Fibroblast of peridontal ligament (primary cell): Measurements from ENCODE around the gene FGFBP3.
"Not testable (repeated sequence)": the region's sequence is repeated elsewhere in the genome, so short reads cannot be mapped to it uniquely, and the experiment has no call there.

ENCODE experiments used
- DNase-seq: peaks from one replicate; pipeline ENCODE4 v3.0.0-alpha.2; 2010; ENCODE audit errors: extremely low read depth

FGFBP3 gene

DNA sequence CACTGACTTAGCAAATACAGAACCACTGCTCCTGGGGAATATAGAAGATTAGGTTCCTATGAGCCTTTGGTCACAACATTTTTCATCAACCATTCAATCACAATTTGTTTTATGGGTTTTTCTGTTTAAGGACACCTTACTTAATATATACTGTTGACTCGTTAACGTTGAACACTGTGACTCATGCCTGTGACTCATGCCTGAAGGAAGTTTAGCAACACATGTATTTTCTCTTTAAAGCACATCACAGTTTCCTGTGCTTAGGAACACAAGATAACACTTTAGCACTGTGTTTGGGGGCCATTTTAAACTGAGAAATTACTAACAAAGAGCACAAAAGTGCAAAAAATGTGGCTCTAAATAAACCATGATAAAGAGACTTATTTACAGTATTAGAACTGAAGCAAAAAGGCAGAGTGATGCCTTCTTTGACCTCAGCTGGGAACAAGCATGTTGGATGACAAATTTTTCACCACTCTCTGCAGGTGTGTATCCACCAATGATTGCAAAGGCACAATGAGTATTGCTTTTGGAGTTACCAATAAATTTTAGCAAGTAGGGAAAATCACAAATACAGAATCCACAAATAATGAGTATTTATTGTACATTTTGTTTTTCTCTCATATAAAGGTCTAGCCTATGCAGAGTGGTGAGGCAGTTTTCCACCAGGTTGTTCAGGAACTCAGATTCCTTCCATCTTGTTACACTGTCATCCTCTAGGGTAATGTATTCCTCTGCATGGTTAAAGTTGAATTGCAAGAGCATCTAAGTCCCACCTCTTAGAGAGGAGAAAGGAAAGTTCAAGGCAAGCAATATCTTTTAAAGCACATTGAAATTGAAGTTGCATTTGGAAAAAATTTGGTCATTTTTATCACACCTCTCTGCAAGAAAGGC is 7.3 kb downstream of the FGFBP3 start:
- DNase-seq = peak; percentile 89

DNA sequence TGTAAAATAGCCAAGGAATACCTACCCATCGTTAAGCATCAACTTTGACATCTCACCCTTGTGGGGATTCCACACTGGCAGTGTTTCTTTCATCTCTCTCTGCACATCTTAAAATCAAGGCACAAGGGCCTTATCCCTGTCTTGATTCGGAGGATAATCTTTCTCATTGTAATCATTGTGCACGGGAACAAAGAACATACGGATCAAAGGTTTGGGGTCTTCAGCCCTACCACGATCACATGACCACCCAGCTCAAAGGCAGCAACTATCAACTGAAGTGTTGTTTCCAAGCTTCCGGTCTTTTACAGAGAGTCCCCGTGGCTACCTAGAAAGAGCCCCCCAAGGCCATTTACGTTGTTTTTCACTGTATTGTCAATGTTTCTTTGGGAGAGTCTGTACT is 11.9 kb downstream of the FGFBP3 start:
- no peak for DNase-seq

DNA sequence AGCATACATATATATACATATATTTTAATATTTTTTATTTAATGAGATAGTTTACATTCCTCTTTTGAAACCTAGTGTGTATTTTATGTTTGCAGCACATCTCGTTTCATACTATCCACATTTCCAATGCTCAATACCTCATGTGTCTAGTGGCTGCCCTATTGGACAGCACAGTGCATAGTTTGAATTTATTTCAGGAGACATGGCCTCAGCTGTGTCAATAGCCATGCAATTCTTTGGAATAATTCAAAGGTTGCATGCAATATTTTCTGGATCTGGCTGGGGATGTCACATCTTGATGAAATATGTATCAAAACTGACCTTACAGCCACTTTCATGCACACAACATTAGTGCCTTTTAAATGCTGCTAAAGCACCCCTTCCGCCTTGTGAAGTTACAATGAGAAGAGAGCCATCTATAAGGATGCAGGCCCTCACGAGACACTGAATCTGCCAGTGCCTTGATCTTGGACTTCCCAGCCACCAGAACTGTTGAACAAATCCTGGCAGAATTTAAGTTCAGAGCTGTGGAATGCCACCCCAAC is 13.0 kb downstream of the FGFBP3 start:
- DNase-seq = no peak

DNA sequence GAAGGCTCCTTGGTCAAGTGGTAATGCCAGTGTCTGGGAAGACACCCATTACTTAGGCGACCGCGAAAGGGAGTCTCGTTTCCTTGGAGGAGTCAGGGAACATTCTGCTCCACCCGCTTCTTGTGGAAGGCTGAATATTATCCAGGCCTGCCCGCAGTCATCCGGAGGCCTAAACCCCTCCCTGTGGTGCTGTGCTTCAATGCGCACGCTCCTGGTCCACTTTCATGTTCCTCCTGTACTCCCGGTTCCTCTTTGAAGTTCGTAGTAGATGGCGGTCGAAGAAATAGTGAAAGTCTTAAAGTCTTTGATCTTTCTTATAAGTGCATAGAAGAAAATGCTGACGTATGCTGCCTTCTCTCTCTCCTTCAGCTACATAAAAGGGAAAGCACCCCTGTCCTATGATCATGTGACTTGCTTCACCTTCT is 15.0 kb downstream of the FGFBP3 start:
- DNase-seq = not testable (repeated sequence)

DNA sequence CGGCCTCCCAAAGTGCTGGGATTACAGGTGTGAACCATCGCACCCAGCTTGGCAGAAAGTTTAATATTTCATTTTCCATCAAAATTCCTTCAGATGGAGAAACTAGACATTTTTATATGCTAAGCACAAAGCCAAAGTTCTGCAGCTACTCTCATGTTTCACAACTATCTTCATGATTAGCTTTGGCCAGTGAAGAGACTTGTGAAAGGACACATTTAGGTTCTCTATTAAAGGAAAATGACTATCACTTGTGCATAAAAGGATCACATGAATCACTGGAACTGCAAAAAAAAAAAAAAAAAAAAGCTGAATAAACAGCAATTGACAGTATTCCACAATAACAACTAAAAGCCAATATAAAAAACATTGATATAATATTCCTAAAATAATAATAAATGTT is 16.2 kb downstream of the FGFBP3 start:
- DNase-seq = no peak

DNA sequence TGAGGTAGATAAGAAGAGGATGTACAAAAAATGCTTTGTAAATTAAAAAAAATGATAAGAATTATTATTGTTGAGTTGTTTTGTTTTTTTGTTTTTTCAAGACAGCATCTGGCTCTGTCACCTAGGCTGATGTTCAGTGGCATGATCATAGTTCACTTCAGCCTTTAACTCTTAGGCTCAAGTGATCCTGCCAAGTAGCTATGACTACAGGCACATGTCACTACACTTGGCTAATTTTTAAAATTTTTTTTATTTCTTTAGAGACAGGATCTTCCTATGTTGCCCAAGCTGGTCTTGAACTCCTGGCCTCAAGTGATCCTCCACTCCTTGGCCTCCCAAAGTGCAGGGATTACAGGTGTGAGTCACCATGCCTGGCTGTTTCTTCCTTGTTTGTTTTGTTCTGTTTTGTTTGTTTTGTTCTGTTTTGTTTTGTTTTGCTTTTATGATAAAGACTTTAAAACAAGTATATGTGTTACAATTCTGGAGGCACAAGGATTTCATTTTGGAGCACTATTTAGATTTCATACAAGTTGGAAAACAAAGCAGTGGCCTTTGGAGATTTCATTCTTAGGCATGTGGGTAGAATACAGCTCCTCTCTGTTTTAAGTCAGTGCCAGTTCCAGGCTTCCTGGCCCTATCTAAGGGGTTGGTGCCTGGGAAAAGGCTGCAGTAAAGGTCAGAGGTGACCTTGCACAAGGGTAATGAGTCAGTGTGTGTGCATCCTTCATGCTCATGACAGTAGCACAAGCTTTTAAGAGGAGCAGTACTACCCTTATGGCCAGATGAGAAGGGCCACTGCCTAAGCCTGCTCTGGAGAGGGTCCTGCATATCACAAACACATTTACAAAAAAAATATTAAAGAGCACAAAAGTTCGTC is 17.9 kb downstream of the FGFBP3 start:
- DNase-seq = peak; percentile 58

DNA sequence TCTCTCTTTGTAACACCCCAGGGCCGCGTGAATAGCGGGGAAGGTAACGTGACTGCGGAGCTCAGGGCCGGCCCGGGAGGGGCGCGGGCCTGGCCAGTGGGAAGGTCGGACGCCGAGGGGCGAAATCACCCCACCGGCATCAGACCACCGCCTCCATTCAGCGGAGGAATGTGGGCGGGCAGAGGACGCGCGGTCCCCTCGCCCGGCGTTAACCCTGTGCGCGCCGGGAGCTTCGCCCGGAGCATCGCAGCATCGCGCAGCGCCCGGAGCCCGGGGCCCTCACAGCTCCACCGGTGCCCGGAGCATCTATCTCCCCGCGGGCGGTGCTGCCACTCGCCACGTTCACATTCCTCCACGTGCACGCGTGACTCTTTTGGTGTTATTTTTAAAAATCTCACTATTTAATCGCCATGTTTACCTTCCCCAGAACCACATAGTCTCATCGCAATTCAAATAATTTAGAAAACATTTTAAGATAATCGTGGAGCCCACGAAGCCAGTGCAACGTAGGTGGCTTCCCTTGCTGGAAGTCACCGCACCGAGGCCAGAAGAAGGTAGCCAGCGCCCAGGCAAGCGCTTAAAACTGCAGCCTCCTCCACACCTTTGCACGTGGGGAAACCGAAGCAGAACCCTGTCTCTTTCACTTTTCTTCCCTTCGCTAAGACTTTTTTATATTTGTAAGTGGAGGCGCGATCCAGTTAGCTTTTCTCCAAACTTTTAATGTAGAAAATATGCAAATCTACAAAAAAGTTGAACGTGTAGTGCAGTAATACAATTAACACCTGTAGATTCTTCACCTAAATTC is 21.8 kb downstream of the FGFBP3 start:
- DNase-seq = peak; percentile 23

DNA sequence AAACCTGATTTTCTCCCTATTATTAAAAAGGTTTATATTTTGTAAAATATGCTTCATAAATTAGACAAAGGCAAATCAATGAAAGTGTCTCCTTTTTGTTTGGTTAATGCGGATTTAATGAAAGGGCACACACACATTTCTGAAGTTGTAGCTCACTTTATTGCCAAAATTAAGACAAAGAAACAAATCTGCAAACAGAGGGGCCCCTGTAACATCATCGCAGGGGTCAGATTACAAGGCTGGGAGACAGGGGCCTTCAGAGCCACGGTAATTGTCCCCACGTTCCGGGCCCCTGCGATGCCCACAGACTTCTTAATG is 22.4 kb downstream of the FGFBP3 start:
- DNase-seq = no peak

DNA sequence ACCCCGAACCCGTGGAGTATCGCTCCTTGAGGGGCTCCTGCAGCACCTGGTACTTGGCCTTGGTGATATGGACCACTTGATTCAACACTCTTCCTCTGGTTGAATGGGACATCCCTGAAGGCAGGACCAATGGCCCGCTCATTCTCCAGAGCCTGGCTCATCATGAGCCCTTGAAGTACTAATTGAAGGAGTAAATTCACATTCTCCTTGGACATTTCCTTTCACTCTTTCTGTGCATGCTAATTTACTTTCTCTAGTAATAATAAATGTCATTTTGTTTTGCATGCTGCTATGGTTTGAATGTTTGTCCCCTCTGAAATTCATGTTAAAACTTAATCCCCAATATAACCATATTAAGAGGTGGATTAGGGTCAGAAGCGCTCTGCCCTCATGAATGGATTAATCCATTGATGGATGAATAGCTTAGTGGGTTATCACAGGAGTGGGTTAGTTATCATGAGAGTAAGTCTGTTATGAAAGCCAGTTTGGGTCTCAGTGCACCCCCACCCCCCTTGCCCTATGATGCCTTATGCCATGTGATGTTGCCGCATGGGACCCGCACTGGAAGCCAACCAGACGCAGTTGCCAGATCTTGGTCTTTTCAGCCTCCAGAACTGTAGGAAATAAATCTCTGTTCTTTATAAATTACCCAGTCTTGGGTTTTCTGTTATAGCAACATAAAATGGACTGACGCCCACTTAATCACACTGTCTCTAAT is 23.8 kb downstream of the FGFBP3 start:
- no peak for DNase-seq

DNA sequence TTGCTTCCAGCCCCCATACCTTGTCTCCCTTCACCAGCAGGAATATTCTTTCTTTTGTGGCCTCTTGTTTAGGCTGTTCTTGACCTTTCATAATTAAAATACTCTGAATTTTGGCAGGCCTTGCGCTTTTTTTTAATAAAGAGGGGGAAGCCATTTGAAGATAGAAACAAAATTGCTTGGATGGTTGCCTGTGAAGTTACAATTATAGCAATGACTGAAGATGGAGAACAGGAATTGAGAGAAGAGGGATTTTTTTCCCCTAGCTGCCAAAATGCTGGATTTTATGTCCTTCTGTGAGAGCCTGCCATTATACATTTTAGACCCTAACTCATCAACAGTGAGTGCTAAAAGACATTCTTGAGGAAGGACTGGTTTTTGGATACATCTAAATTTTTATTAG is 24.8 kb downstream of the FGFBP3 start:
- DNase-seq = no peak

DNA sequence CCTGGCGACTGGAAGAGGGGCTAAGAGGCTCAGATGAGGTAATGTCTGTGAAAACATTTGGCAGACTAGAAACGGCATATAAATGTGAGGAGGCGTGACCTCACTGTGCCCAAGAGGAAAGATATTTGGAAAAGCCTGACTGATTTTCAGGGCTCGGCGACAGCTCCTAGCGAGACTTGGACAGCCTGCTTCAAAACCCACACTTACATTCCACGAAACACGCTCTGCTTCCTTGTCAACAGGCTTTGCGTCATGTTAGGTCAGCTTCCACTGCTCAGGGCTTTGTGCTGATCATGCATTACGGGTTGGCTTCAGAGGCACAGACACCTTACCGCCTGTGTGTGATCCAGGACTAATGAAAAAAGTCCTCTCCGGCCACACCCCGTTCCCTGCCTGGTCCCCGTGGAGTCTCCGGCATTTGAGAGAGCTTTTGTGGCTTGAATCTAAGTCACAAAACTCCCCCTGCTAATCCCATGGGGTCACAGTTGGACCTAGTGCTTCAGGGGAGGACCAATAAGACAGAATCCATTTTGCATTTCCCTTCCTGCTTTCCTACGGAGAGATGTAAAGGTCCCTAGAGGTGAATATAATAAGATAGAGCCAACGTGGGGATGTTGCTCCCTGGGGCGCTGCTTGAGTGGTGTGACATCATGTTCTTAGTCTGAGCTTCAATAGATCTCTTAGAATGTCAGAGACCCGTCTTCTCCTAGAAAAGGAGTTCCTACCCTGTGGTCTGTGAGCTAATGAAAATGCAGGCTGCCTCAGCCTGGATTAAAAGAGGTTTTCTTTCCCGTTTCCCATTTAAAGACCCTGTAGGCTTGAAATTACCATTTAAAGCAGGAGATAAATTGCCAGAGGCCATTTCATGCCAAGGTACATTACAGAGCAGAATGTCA is 25.5 kb downstream of the FGFBP3 start:
- peak; percentile 70 for DNase-seq

DNA sequence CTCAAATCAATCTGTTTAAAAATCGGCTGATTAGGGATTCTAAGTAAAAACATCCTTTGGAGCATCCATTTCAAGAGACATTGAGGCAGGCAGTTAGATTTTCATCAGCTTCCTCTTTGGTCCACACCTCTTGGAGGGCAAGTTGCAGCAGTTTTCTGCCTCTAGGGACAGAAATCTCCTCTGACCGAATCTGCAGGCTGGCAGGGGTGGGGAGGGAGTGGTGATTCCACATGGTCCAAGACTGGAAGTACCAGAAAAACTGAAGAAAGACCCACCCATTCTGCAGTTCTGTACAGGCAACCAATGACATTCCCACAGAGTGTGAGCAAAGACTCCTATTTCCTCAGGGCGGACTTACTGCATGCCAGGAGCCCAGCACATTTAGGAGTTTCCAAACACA is 29.0 kb downstream of the FGFBP3 start:
- DNase-seq = peak; percentile 17

DNA sequence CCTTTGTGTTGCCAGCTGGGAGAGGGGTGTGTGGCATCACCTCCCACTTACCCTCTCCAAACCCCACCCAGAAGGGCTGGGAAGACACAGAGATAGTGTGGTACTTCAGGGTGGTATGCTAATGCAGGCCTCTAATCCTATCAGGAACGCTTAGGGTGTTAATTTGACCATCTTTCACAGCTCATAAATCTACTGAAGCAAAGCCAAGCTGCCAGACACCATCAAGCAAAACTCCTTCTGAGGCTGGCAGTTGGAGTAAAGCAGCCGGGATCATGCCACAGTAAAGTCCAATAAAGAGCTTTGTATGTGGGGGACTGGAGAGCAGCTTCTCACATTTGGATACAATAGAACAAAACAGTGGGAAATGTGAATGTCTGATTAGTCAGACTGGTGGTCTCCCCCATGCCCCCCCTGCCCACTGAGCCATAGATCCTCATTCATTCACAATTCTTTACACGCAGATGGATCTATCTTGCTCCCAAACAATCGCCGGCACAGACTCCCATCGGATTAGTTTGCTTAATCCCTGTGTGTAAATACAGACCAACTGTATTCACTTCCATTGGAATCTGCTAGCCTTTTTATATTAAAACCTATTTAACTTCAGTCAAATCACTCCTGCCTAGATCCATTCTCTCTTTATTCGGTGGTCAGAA is 29.6 kb downstream of the FGFBP3 start:
- no peak for DNase-seq

DNA sequence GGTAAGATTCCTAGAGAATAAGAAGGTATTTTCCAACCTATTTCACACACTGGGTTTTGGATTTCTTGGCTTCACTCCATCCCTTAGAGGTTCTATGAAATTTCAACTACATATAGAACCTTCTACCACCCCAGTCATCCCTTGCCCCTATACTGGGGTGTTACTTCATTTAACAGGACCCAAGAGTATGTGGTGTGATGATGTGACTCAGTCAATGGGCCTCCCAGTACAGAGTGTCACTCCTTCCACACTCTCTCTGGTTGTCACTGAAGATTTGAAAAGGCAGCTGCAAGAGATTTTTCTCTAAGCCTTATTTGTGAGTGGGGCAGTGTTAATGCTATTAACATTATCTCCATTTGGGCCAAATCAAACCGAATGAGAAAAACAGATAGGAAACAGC is 33.5 kb downstream of the FGFBP3 start:
- no peak for DNase-seq

DNA sequence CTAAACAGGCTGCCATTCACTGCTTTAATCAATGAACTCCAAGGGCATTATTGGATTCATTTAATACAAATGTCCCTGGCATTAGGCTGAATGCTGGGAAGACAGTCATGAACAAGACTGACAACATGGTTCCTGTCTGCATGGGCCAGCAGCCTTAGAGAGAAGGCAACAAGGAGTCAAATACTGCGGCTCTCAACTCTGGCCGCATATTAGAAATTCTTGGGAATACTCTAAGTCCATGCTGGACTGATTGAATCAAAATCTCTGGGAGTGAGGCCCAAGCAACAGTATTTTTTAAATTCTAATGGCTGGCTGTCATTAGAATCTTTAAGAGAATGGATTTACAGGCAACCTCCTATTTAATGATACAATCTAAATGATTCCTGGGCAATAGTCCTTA is 34.1 kb downstream of the FGFBP3 start:
- DNase-seq = no peak

DNA sequence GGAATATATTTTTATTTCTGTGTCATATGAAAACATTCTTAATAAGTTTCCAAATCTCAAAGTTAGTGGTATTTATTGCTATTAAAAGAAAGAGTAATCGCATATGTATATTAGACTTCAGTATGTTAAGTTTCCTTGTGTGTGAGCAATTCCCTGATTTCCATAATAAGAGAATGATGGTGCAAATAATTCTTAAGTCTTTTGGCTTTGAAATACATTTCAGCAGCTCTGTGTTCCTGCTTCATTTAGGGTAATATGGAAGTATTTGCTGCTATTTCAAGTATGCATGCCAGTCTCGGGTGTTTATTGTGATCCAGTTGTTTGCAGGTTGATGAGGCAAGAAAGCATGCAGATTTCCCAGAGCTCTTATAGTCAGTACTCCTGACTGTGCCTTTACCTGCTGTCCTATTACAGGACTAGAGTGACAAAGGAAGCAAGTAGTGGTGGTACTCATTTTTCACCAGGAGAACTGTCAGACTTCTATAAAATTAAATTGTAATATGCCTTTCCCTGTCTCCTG is 43.7 kb downstream of the FGFBP3 start:
- no peak for DNase-seq

DNA sequence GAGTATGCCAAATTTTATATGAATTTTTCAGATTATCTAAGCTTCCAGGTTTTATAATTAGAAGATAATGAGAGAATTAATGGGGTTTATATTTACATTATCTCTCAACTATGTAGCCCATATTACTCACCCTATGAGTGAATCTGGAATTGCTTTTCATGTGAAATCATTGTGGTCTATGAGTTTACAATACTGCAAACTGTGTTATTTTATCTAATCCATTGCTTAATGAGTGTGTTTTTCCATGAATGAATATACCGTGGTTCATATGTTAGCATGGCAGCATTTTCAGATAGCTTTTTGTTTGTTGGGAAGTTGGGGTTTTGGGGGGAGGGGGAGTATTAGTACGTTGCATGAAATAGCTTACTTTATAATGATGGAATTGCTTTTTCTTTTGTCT is 44.5 kb downstream of the FGFBP3 start:
- DNase-seq = no peak

DNA sequence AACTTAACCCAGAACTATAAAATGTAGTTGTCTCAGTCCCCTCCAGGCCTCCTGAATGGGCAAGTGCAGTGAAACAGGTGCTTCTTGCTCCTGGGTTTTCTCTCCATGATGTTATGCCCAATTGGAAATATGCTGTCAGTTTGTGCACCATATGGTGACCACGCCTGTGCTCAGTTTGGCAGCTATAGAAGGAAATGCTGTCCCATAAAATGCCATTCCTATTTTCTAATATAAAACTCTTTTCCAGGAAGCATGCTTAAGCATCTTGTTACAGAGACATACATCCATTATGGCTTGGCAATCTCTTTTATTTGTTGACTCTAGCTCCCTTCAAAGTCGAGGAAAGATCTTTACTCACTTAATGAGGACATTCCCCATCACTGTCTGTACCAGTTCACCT is 45.2 kb downstream of the FGFBP3 start:
- no peak for DNase-seq

DNA sequence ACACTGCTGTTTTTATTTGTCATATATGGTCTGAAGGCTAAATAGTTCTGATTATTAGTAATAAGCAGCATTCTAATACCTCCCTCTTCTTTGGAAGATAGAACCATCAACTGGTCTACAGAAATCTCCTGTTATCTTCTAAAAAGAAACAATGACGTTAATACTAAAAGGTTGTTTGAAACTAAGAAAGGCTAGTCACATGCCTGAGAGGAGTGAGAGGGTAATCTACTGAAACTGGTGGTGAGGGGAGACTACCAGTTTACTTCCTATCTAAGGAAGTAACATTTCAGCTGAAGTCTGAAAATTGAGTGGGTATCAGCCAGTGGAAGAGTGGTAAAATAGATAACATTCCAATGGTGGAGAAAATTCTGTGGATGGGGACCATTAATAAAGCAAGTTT is 48.4 kb downstream of the FGFBP3 start:
- DNase-seq = no peak
